GM21381 (cell line): ENCODE measurements around the gene VCL.
"Not testable (repeated sequence)": the region's sequence is repeated elsewhere in the genome, so short reads cannot be mapped to it uniquely, and the experiment has no call there.

Experiments used
- ATAC-seq: cut with Tn5 transposase; IDR thresholded peaks from one replicate; pipeline ENCODE4 v1.9.1; 2021; ENCODE audit warnings: mild to moderate bottlenecking, moderate library complexity; ENCODE audit not compliant: unreplicated experiment

Gene VCL

DNA sequence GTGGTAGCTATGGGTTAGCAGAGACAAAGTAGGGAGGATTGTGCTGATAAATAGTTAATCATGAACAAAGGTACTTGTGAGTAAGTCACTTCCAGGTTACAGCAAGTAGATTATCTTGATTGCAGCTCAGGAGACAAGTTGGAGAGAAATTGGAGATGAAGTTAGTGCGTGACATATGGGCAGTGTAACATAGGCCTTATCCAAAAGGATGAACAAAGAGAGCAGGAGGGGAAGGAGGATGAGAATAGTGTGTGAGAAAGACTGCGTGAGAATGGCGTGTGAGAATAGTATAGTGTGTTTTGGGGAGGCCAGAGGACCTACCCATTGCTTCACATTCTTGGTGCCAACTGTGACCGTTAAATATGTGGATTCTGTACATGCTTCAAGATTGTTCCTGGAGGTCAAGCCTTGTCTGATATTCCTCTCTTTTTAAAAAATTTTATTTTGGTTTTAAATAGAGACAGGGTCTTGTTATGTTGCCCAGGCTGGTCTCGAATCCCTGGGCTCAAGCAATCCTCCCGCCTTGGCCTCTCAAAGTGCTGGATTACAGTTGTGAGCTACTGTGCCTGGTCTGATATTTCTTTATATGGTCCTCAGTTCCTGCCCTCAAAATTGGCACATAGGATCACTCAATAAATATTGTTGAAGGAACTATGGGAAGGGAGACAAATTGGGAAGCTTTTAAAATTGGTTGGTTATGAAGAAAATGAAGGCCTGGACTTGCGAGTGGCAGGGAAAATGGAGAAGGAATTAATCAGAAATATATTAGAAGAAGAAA is 3.2 kb downstream of the VCL start:
- ATAC-seq, result no peak

DNA sequence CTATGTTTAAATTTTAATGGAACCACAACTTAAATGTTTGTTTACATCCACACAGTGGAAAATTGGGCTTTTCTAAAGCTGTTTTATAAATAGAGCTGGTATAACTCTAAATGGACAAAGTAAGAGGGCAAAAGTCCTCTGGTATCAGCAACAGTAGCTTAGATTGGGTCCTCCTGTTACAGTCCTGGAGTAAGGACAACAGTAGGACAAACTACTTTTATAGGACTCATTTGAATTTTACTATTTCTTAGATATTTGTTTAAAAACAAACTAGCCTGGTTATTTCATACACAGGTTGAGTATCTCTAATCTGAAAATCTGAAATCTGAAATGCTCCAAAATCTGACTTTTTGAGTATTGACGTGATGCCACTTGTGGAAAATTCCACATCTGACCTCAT is 8.4 kb downstream of the VCL start:
- no peak for ATAC-seq

DNA sequence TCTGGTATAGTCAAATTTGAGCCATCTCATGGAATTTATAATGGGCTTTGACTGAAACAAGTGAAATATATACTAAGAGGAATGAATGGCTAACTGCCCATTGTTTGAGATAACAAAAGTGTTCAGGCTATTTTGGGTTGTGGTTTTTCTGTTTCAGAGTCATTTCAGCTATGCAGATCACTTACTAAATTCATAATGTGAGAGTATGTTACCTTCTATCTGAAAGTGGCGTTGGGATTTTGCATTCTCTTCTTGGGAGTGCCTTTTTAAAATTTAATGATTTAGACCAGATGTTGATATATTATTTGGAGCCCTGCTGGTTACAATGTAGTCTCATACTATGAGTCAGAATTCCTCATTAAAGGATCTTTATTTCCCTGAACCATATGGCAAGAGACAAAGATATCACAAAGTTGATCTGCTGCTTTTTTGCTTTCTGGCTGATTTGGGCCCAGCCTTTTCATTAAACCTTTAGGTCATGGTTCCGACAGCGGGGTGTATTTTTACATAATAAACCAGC is 10.4 kb downstream of the VCL start:
- peak; percentile 65 for ATAC-seq

DNA sequence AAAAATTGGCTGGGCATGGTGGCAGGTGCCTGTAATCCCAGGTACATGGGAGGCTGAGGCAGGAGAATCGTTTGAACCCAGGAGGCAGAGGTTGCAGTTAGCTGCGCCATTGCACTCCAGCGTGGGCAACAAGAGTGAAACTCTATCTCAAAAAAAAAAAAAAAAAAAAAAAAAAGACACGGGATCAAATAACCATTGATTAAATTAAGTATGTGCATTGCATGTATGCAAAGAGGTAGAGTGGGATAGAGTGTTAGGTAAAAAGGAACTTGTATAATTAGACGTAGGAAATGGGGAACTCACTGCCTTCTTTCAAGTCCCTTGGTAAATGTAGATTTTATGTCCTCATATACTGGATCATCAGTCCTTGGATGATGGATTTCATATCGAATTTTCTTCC is 13.1 kb downstream of the VCL start:
- no peak for ATAC-seq

DNA sequence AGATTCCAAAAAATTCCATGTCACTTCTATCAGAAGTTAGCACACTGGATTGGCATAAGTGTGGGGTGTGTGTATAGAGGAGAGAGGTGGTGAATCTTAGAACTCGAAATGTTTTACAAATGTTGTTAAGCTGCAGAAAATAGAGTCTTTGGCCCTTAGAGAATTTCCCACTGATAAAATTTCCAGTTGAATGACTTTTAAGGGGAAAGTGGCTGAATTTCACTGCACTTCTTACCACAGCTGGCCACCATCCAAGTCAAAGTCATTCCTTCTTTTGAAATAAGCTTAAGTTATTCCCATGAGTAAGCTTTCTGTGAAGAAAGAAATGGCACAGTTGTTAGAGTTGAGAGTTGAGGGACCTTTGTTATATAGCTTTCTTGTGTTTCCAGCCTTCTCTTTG is 13.9 kb downstream of the VCL start:
- no peak for ATAC-seq

DNA sequence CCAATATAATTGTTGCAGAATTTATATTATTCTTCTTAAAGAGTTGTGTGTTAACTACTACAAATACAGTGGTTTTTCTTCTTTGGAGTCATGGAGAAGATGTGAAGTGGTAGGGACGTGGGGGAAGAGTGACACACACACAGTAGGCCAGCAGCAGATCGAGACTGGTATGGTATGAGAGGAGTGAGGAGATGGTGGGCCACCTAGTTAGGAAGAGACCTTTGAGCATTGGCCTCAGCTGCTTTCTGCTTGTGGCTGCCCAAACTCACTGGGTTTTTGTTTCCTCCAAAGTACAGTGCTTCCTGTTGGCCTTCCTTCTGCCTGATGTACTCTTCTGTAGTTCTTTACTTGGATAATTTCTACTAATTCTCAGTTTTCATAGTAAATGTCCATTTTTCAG is 14.6 kb downstream of the VCL start:
- no peak for ATAC-seq

DNA sequence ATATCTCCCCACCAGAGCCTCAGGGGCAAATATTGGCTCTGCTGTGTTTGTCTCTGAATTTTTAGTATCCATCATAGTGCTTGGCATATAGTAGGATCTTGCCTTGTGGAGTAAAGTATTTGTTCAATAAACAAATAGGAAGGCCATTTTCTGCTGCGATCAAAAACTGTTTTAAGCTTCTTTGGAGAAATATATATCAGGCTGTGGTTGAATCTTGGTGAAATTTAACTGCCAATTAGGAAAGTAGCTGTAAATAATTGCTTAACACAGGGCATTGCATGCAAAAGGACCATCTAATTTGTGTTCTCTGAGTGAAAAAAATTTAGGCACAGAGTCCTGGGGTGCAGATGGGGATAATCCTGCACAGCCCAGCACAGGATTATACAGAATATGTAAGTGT is 15.1 kb downstream of the VCL start:
- ATAC-seq, result no peak

DNA sequence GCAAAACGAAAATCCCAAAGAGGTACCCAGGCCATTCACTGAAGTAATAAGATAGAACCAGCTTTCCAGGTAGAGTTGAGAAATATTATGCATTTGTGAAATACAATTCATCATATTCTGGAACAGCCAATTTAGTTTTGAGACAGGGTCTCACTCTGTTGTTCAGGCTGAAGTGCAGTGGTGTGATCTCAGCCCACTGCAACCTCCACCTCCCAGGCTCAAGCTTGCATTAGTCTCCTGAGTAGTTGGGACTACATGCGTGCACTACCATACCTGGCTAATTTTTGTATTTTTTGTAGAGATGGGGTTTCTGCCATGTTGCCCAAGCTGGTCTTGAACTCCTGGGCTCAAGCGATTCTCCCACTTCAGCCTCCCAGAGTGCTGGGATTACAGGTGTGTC is 16.7 kb downstream of the VCL start:
- not testable (repeated sequence) for ATAC-seq

DNA sequence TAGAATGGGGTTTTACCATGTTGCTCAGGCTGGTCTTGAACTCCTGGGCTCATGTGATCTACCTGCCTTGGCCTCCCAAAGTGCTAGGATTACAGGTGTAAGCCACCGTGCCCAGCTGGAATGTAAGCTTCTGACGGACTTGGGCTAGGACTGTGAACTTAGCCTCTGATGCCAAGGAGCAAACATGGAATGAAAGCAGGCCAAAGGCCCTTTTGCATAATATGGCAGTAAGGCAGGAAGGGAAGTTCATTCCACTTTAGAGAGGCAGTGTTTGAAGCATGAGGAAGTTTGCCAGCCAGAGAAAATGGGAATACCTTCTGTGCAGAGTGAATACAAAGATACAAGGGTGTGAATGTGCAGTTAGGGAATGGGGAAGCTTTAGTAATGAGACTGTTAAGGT is 20.3 kb downstream of the VCL start:
- ATAC-seq, result no peak

DNA sequence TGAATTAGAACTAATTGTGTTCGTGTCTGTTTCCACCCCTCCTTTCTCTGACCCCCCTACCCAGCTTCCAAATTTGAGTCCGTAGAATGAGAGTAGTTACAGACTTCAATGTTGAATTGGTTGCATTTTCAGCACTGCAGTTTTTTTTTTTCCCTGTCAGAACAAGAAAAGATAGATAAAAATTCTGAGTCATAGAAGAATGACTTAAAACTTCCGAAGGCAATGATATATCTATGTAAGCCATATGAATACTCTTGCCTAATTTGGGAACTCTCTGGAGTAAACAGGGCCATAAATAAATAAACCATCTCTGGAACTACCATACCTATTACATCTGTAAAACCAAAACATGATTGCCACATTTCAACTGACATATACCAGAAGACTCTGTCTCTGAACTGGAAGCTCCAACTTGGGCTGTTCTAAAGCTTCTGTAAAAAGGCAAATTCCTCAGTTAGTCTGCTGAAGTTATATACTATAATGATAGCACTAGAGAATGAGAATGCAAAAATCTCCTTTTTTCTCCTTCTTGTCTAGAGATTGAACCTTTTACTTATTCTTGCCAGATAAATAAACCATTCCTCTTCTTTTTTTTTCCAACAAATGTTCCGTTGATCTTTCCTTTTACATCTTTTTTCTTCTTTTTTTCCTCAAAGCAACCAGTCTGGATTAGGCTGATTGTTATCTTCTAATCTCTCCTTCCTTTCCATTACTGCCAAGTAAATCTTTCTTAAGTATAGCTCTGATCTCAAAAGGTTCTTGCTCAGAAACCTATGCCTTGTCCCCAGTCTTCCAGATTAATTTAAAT is 23.5 kb downstream of the VCL start:
- no peak for ATAC-seq

DNA sequence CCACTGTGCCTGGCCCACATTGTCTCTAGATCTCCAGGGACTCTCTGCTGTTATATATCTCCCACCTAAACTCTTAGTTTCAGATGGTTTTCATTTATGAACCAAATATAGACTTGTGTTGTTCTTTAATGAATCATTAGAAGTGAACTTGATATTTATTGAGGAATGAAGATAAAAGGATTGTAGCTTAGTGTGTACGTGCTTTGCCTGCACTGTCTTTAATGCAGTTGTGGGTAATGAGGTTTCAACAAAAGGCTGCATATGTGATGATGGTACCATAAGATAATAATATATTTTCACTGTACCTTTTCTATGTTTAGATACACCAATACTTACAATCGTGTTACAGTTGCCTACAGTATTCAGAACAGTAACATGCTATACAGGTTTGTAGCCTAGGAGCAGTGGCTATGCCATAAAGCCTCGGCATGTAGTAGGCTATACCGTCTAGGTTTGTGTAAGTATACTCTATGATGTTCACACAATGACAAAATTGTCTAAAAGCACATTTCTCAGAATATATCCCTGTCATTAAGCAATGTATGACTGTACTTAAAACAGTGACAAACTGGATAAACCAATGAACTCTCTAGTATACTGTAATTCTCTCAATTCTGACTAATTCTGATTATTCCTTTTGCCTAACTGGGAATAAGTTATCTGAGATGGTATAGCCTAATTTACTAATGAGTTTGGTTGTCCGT is 25.2 kb downstream of the VCL start:
- ATAC-seq, result no peak

DNA sequence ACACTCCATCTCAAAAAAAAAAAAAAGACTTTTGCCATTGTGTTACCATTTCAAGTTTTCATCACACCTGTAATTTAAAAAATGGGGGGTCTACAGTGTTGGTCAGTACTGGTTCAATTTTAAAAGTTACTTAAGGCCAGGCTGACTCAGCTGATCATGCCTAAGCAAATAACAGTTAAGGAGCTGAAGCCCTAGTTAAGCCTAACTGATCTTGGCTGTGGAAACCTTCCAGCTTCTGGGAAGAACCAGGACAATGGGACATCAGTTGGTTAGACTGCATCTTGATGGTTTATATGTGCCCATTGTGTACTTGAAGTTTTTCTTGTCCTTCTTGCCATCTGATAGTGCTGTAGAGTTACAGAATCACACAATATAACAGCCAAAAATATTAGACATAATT is 26.7 kb downstream of the VCL start:
- ATAC-seq, result no peak

DNA sequence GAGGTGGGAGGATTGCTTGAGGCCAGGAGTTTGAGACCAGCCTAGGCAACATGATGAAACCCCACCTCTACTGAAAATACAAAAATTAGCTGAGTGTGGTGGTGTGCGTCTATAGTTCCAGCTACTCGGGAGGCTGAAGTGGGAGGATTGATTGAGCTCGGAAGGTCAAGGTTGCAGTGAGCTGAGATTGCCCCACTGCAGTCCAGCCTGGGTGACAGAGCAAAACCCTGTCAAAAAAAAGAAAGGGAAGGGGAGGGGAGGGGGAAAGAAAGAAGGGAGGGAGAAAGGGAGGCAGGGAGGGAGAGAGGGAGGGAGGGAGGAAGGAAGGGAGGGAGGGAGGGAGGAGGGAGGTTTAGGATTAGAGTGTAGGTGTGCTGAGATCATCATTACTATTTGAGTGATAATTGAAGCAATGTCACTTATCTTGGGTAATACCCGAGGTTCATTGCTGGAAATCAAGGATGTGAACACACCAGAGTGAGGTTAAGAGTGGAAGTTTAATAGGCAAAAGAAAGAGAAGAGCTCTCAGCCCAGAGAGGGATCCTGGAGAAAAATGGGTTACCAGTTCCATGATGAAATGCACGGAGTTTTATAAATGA is 27.6 kb downstream of the VCL start:
- no peak for ATAC-seq

DNA sequence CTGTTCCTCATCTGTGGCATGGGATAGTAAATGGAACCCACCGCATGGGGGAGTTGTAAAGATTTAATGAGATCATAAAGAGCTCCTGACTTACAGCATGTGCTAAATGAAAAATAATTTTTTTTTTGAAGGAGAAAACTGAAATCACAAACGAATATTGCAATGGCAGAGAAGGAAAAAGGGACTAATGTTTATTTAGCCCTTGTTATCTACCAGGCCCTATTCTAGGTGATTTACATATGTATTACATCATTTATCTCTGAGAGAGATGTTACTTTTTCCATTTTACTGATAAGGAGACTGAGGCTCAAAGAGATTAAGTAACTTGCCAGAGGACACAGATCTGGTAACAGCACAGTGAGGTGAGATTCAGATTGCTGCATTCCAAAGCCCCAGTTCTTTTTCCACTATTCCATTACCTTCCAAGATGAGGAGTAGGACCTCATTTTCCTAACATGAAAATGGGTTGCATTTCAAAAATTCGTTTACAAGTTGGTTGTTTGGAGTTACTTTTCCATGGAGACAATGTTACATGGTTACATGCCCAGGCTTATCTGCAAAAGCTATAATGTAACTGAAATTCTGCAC is 28.6 kb downstream of the VCL start:
- ATAC-seq, result no peak

DNA sequence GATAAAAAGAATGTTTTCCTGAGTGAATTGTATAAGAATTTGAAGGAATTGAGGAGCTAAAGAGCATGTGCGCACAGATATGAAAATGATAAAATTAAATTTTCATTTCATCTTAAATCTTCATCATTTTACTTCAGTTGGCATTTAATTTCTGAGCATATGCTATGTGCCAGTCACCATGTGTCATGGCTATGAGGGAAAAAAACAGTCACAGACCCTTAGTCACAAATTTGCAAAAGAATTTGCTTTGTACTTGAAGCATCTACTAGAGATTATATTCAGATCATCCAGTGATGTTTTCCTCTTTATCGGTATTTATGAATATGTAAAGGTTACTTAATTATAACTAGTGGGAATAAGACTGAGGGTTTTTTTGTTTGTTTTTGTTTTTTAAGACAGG is 29.8 kb downstream of the VCL start:
- no peak for ATAC-seq

DNA sequence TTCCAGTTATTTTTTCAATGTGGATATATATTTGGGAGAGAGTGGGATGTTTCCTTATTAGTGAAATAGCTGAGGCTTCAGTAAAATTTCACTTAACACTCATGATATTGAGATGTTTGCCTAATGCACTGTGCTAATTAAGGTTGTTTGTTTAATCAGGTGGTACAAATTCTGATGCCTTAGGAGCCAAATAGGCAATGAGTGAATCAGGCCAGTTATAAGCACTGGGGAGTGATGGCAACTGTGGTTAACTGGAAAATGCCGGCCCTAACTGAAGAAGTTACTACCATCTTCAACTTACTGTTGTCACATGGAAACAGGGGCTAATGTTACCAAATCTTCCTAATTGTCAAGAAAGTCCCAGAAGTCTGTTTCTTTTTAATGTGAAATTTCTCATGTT is 32.0 kb downstream of the VCL start:
- no peak for ATAC-seq

DNA sequence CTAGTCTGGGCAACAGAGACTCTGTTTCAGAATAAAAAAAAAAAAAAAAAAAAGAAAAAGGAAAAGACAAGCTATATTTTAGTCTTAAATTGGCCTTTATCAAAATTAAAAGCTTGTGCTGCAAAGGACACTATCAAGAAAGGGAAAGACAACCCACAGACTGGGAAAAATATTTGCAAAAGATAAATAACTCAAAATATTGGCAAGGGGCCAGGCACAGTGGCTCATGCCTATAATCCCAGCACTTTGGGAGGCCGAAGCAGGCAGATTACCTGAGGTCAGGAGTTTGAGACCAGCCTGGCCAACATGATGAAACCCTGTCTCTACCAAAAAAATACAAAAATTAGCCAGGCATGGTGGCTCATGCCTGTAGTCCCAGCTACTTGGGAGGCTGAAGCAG is 34.3 kb downstream of the VCL start:
- ATAC-seq, result not testable (repeated sequence)

DNA sequence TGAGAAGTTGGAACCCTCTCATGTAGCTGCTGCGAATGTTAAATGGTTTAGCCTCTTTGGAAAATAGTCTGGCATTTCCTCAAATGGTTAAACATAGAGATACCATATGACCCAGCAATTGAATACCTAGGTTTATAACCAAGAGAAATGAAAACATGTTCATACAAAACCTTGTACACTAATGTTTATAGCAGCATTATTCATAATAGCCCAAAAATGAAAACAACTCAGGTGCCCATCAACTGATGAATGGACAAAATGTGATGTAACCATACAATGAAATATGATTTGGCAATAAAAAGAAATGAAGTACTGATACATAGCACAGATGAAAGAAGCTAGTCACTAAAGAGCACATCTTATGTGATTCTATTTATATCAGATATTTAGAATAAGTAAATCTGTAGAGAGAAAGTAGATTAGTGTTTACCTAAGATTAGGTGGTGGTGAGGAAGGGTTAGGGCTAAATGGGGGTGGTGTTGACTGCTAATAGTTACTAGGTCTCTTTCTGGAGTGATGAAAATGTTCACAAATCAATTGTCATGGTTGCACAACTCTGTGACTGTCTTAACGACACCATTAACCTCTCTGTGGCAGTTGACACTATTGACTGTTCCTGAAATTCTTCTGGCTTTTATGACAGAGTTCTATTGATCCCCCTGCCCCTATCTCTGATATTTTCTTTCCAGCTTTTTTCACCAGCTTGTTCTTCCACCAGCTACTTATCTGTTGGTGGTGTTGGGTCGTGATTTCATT is 35.2 kb downstream of the VCL start:
- no peak for ATAC-seq

DNA sequence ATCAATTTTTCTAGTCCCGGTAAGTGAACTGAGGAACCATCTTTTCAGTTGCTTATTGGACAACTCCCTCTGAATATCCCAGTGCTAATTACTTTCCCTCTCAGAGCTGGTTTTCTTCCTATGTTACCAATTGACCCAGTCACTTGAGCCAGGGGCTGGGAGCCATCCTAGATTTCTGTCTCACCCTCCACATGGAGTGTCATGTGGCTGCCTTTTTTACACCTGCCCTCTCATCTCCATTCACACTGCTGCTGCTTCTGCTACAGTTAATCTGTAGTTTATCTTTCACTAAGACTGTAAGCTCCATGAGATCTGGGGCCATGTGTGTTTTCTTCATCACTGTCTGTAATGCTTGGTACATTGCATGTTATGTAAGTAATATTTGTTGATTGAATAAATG is 35.8 kb downstream of the VCL start:
- ATAC-seq, result no peak

DNA sequence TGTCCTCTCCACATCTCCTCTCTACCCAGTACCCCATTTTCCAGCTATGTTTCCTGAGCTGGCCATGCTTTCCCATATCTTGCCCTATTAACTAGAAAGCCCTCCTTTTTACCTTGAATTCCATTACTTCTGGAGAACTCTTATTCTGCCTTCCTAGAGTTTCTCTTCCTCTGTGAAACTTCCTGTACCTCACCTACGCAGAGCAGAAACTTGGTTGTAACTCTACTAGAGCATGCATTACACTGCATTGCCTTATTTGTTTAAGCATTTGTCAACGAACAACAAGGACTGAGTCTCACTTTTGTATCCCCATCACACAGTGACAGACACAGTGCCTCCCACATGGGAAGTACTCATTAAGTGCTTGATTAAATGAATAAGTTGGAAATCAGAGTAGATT is 36.4 kb downstream of the VCL start:
- peak; percentile 54 for ATAC-seq
